Activated T-cell treated with anti-CD3 and anti-CD28 coated beads, Interleukin-2, amount 50 U/mL, for 48 hours (primary cell): ENCODE measurements around the gene C3.
A peak's percentile ranks its signal among the peaks of the same experiment; 100 is the strongest.
"Not testable (repeated sequence)": the region's sequence is repeated elsewhere in the genome, so short reads cannot be mapped to it uniquely, and the experiment has no call there.

ENCODE experiments used
- DNase-seq, 2 experiments: peaks; one replicate each; pipeline ENCODE4 v3.0.0-alpha.2; 2020

Gene C3

GRCh38 chr19:6656390-6656789 lies 64.1 kb downstream of the C3 start:
- DNase-seq: not testable (repeated sequence)

- DNase-seq: peak; percentile 79 to 84
Measured at GRCh38 chr19:6654347-6655310, 65.8 kb downstream of the C3 start.

GRCh38 chr19:6652805-6653094 lies 67.7 kb downstream of the C3 start:
- no peak for DNase-seq

GRCh38 chr19:6651965-6652804 lies 68.3 kb downstream of the C3 start:
- no peak for DNase-seq

- no peak for DNase-seq
Measured at GRCh38 chr19:6649185-6649584, 71.3 kb downstream of the C3 start.

GRCh38 chr19:6648141-6648715 lies 72.2 kb downstream of the C3 start:
- no peak for DNase-seq

GRCh38 chr19:6644796-6645195 lies 75.7 kb downstream of the C3 start:
- no peak for DNase-seq

GRCh38 chr19:6640333-6640732 lies 80.1 kb downstream of the C3 start:
- DNase-seq: not testable (repeated sequence)

GRCh38 chr19:6639439-6639838 lies 81.0 kb downstream of the C3 start:
- peak; percentile 47 to 59 for DNase-seq

- DNase-seq: not testable (repeated sequence)
Measured at GRCh38 chr19:6633456-6633813, 87.0 kb downstream of the C3 start.

- DNase-seq: peak; percentile 73 to 78
Measured at GRCh38 chr19:6632747-6633455, 87.5 kb downstream of the C3 start.

GRCh38 chr19:6632002-6632621 lies 88.3 kb downstream of the C3 start:
- peak; percentile 80 for DNase-seq
